H1 (cell line): ENCODE measurements around the gene B3GLCT. TPM values are rescaled to one million over a fixed set of nuclear protein-coding genes. Genes with fewer than 3 reads are reported as not detected.

ENCODE experiments used
- CTCF ChIA-PET: fragments of 300-600 bp; sonication (Branson Sonifier 250); formaldehyde crosslinking; loops from one replicate; lab custom pipeline; 2021; ENCODE audit not compliant: partially characterized antibody; lab: Charles Lee
- POLR2A ChIA-PET: fragments of 300-600 bp; sonication (Branson Sonifier 250); formaldehyde crosslinking; loops from one replicate; lab custom pipeline; 2021; ENCODE audit warnings: inconsistent platforms; ENCODE audit not compliant: partially characterized antibody; lab: Charles Lee
- DNase-seq, 2 experiments: peaks; one replicate each; pipeline versions ENCODE4 v3.0.0 to v3.0.0-alpha.2; 2010 to 2022; ENCODE audit warnings: low spot score in 2 of 2, low read depth in 1 of 2, mixed read lengths in 1 of 2
- FAIRE-seq: peaks from 2 replicates; lab custom pipeline; 2011; peaks lifted over from hg19 to GRCh38; lab: Jason Lieb, UNC
- H2AFZ ChIP-seq: 2 replicates; pipeline ENCODE4 v1.8.1; 2012; ENCODE audit warnings: low read length, inconsistent platforms
- H2AK5ac ChIP-seq: 2 replicates; pipeline ENCODE4 v1.6.1; 2013; ENCODE audit warnings: low read depth, low read length
- H2BK120ac ChIP-seq: replicated peaks from 2 replicates; pipeline ENCODE3; 2013; ENCODE audit warnings: low read depth, low read length, inconsistent platforms
- H2BK12ac ChIP-seq: 2 replicates; pipeline ENCODE4 v1.6.1; 2013; ENCODE audit warnings: low read depth, low read length
- H2BK15ac ChIP-seq: 2 replicates; pipeline ENCODE4 v1.6.1; 2013; ENCODE audit warnings: low read length
- H2BK20ac ChIP-seq: 2 replicates; pipeline ENCODE4 v1.6.1; 2013; ENCODE audit warnings: low read length
- H2BK5ac ChIP-seq: 2 replicates; pipeline ENCODE4 v1.6.1; 2013; ENCODE audit warnings: low read depth, low read length
- H3K14ac ChIP-seq: 2 replicates; pipeline ENCODE4 v1.6.1; 2013; ENCODE audit warnings: inconsistent platforms; ENCODE audit not compliant: insufficient read length
- H3K18ac ChIP-seq: 2 replicates; pipeline ENCODE4 v1.6.1; 2013; ENCODE audit warnings: low read length; ENCODE audit errors: extremely low read depth
- H3K23ac ChIP-seq: 2 replicates; pipeline ENCODE4 v1.6.1; 2013; ENCODE audit warnings: inconsistent platforms; ENCODE audit not compliant: insufficient read length
- H3K23me2 ChIP-seq: 2 replicates; pipeline ENCODE4 v1.6.1; 2013; ENCODE audit warnings: low read depth, low read length
- H3K27ac ChIP-seq: 2 replicates; pipeline ENCODE4 v1.6.1; 2011; ENCODE audit warnings: low read depth, low read length, inconsistent platforms
- H3K27me3 ChIP-seq, 4 experiments: replicated peaks in 1 of 4; 1 replicate in 1 of 4; 2 replicates in 3 of 4; pipeline versions ENCODE4 v1.6.1 to v1.8.1; 2011 to 2013; ENCODE audit warnings: low read length in 3 of 4, mild to moderate bottlenecking in 3 of 4, inconsistent platforms in 2 of 4, mixed read lengths in 2 of 4, moderate library complexity in 1 of 4; ENCODE audit not compliant: control insufficient read depth in 3 of 4, insufficient read depth in 3 of 4; ENCODE audit errors: extremely low read depth in 1 of 4
- H3K36me3 ChIP-seq, 4 experiments: 2 replicates each; pipeline versions ENCODE4 v1.6.1 to v1.8.1; 2011 to 2013; ENCODE audit warnings: mild to moderate bottlenecking in 4 of 4, low read length in 3 of 4, moderate library complexity in 2 of 4, control low read depth in 1 of 4, inconsistent platforms in 1 of 4; ENCODE audit not compliant: insufficient read depth in 4 of 4, control insufficient read depth in 2 of 4
- H3K4ac ChIP-seq: replicated peaks from 2 replicates; pipeline ENCODE3; 2013; ENCODE audit warnings: low read length, low read depth, mixed read lengths, inconsistent platforms; ENCODE audit not compliant: insufficient read length
- H3K4me1 ChIP-seq, 4 experiments: replicated peaks in 1 of 4; 1 replicate in 1 of 4; 2 replicates in 3 of 4; pipeline versions ENCODE4 v1.6.1 to v1.8.1; 2011 to 2013; ENCODE audit warnings: low read length in 3 of 4, inconsistent platforms in 2 of 4, mixed read lengths in 1 of 4; ENCODE audit not compliant: insufficient read depth in 4 of 4, control insufficient read depth in 3 of 4
- H3K4me2 ChIP-seq, 2 experiments: 2 replicates each; pipeline versions ENCODE4 v1.6.1 to v1.8.1; 2011 to 2013; ENCODE audit warnings: low read depth in 2 of 2, low read length in 2 of 2, control low read depth in 1 of 2, inconsistent platforms in 1 of 2, mild to moderate bottlenecking in 1 of 2; ENCODE audit not compliant: insufficient read depth in 1 of 2
- H3K4me3 ChIP-seq, 4 experiments: fragments of 200-600, 300-600 bp in 1 of 4; sonication (generic), shearing (Covaris generic), sonication (Bioruptor Twin) in 1 of 4; 2 replicates each; pipeline versions ENCODE4 v1.5.1 to v1.8.1; 2011 to 2016; ENCODE audit warnings: low read length in 4 of 4, low read depth in 3 of 4, control low read depth in 2 of 4, inconsistent platforms in 2 of 4, mild to moderate bottlenecking in 2 of 4, mixed read lengths in 1 of 4, moderate library complexity in 1 of 4; ENCODE audit not compliant: insufficient read depth in 2 of 4; ENCODE audit errors: extremely low read depth in 1 of 4
- H3K56ac ChIP-seq: replicated peaks from 2 replicates; pipeline ENCODE3; 2013; ENCODE audit warnings: low read depth, mild to moderate bottlenecking, mixed read lengths, low read length, inconsistent platforms; ENCODE audit not compliant: insufficient read length
- H3K79me1 ChIP-seq: 2 replicates; pipeline ENCODE4 v1.6.1; 2013; ENCODE audit warnings: low read depth, low read length, control low read depth
- H3K79me2 ChIP-seq, 2 experiments: 2 replicates each; pipeline versions ENCODE4 v1.6.1 to v1.8.1; 2012 to 2013; ENCODE audit warnings: low read length in 2 of 2, mild to moderate bottlenecking in 2 of 2, inconsistent platforms in 1 of 2; ENCODE audit not compliant: insufficient read depth in 2 of 2, control insufficient read depth in 1 of 2
- H3K9ac ChIP-seq, 4 experiments: replicated peaks in 1 of 4; 1 replicate in 1 of 4; 2 replicates in 3 of 4; pipeline versions ENCODE4 v1.6.1 to v1.8.1; 2011 to 2013; ENCODE audit warnings: low read depth in 3 of 4, low read length in 3 of 4, control low read depth in 2 of 4, mild to moderate bottlenecking in 2 of 4, moderate library complexity in 2 of 4, inconsistent platforms in 1 of 4; ENCODE audit errors: extremely low read depth in 1 of 4
- H3K9me3 ChIP-seq, 2 experiments: 2 replicates each; pipeline versions ENCODE4 v1.6.1 to v1.8.1; 2012 to 2013; ENCODE audit warnings: mild to moderate bottlenecking in 2 of 2, moderate library complexity in 2 of 2, control low read depth in 1 of 2, inconsistent platforms in 1 of 2, low read depth in 1 of 2, low read length in 1 of 2, mixed read lengths in 1 of 2; ENCODE audit not compliant: insufficient read depth in 2 of 2
- H4K20me1 ChIP-seq, 2 experiments: replicated peaks in 1 of 2; 2 replicates each; pipeline versions ENCODE3 to v1.8.1; 2011 to 2013; ENCODE audit warnings: inconsistent platforms in 2 of 2, low read length in 2 of 2, mild to moderate bottlenecking in 1 of 2; ENCODE audit not compliant: insufficient read depth in 2 of 2, control insufficient read depth in 1 of 2
- H4K5ac ChIP-seq: 2 replicates; pipeline ENCODE4 v1.6.1; 2013; ENCODE audit warnings: low read length, low read depth, mixed read lengths, inconsistent platforms; ENCODE audit not compliant: insufficient read length
- H4K8ac ChIP-seq: 2 replicates; pipeline ENCODE4 v1.8.0; 2013; ENCODE audit warnings: mild to moderate bottlenecking, moderate library complexity, low read length, inconsistent platforms; ENCODE audit not compliant: insufficient read depth; ENCODE audit errors: extremely low read depth
- H4K91ac ChIP-seq: replicated peaks from 2 replicates; pipeline ENCODE3; 2013; ENCODE audit warnings: low read length, mixed read lengths, inconsistent platforms; ENCODE audit not compliant: insufficient read length
- CBX8 ChIP-seq: fragments of 300-800, 300-1000 bp; sonication (generic); IDR thresholded peaks from 2 replicates; pipeline ENCODE4 v1.7.1; 2016; ENCODE audit warnings: low read depth, low read length, borderline replicate concordance
- CHD2 ChIP-seq: IDR thresholded peaks from 2 replicates; pipeline ENCODE4 v1.6.1; 2012; ENCODE audit warnings: low read length, improper control_type of control experiment
- CREB1 ChIP-seq: IDR thresholded peaks from 2 replicates; pipeline ENCODE4 v1.6.1; 2012; ENCODE audit warnings: inconsistent platforms
- CTBP2 ChIP-seq: IDR thresholded peaks from 2 replicates; pipeline ENCODE4 v1.7.0; 2011; ENCODE audit warnings: borderline replicate concordance, mild to moderate bottlenecking, moderate library complexity, mixed read lengths, low read length; ENCODE audit not compliant: insufficient read depth, insufficient read length
- GABPA ChIP-seq: IDR thresholded peaks from 2 replicates; pipeline ENCODE4 v1.6.1; 2011; ENCODE audit warnings: mild to moderate bottlenecking, low read length, moderate library complexity, borderline replicate concordance; ENCODE audit not compliant: insufficient read depth
- HDAC6 ChIP-seq: IDR thresholded peaks from one replicate; pipeline ENCODE4 v1.7.1; 2012; ENCODE audit warnings: low read depth, mild to moderate bottlenecking, inconsistent platforms, low read length, moderate library complexity
- JUND ChIP-seq: IDR thresholded peaks from 2 replicates; pipeline ENCODE4 v1.6.1; 2011; ENCODE audit warnings: mild to moderate bottlenecking, improper control_type of control experiment, low read length
- MAFK ChIP-seq: IDR thresholded peaks from 2 replicates; pipeline ENCODE4 v1.6.1; 2012; ENCODE audit warnings: low read depth, mild to moderate bottlenecking, improper control_type of control experiment, low read length
- PHF8 ChIP-seq: fragments of 200-600 bp; sonication (generic); conservative IDR thresholded peaks from 2 replicates; pipeline ENCODE4 v1.7.1; 2012; ENCODE audit warnings: low read depth, mild to moderate bottlenecking, inconsistent platforms, low read length, moderate library complexity
- SIN3A ChIP-seq, 2 experiments: IDR thresholded peaks in 1 of 2; conservative IDR thresholded peaks in 1 of 2; 2 replicates each; pipeline ENCODE4 v1.6.1; 2011 to 2012; ENCODE audit warnings: low read length in 2 of 2, improper control_type of control experiment in 1 of 2, low read depth in 1 of 2, mild to moderate bottlenecking in 1 of 2
- TAF7 ChIP-seq: optimal IDR thresholded peaks from 2 replicates; pipeline ENCODE3; 2011; ENCODE audit warnings: low read depth, mild to moderate bottlenecking, inconsistent platforms, low read length, moderate library complexity, borderline replicate concordance
- TEAD4 ChIP-seq: IDR thresholded peaks from 2 replicates; pipeline ENCODE4 v1.6.1; 2012; ENCODE audit warnings: low read depth, low read length, inconsistent platforms, mixed read lengths
- WGBS, 2 experiments: shearing (Covaris generic) in 1 of 2; methylation state at CpG; one replicate each; pipeline versions ENCODE4 v1.1.6 to v1.1.7; 2013 to 2015; ENCODE audit warnings: low lambda C conversion rate in 2 of 2, mixed read lengths in 2 of 2, inconsistent platforms in 1 of 2, low coverage in 1 of 2, missing lambda C conversion rate in 1 of 2; ENCODE audit not compliant: insufficient replicate concordance in 2 of 2, insufficient coverage in 1 of 2, insufficient read length in 1 of 2; ENCODE audit errors: extremely low coverage in 1 of 2, missing lambda C conversion rate in 1 of 2; 5-methylcytosine and 5-hydroxymethylcytosine counted together
- polyA plus RNA-seq, 7 experiments: library from polyadenylated mRNA; depleted of rRNA in 3 of 7; stranded (reverse) in 5 of 7; unstranded in 2 of 7; fragments of >200 nt in 5 of 7; fragments of 200-250 nt in 2 of 7; gene quantifications; 1 replicate in 5 of 7; 2 replicates in 1 of 7; 4 replicates in 1 of 7; pipeline versions ENCODE4 v1.2.1 to v1.2.3, GENCODE V29; 2011 to 2013; ENCODE audit warnings: missing spikeins in 2 of 7, mixed read lengths in 2 of 7
- total RNA-seq: library from RNA; stranded (reverse); fragmentation: NEBNext Ultra II Directional; extraction: Animal tissue kit (Norgen Biotek cat#: 25700); gene quantifications from 2 replicates; pipeline ENCODE4 v1.2.1, GENCODE V29; 2021
- TF ChIP-seq, protein P1 (sequence below): IDR thresholded peaks from 2 replicates; pipeline ENCODE4 v1.6.1; 2011; ENCODE audit warnings: low read length, improper control_type of control experiment

B3GLCT gene
- total and polyA plus RNA-seq, 2 of the 8 experiments (the other 6 are each of a cell fraction or from before 2014, with no cell fraction given), result 1.5 to 4.1 TPM

- Histone ChIP-seq H3K4me3 (no peak overlapping the region), H3K27ac (no peak overlapping the region), H3K56ac (no peak overlapping the region), H3K9me3 (peaks cover 0 to 6% of the 10 kb centered on the region in 2 experiments; a peak in 1 of 4 replicates), H3K23ac (no peak overlapping the region), H2BK12ac (no peak overlapping the region), H3K36me3 (no peaks in the 10 kb centered on the region), H3K4ac (no peak overlapping the region), H3K18ac (no peak overlapping the region), H2BK120ac (no peak overlapping the region), H3K79me1 (no peaks in the 10 kb centered on the region), H4K8ac (no peak overlapping the region), H3K4me1 (no peaks in the 10 kb centered on the region), H2BK5ac (no peak overlapping the region), H2AK5ac (no peak overlapping the region), H4K91ac (no peak overlapping the region), H3K79me2 (no peaks in the 10 kb centered on the region), H4K20me1 (no peaks in the 10 kb centered on the region), H2BK20ac (no peak overlapping the region), H3K14ac (no peak overlapping the region), H3K4me2 (no peak overlapping the region), H3K23me2 (no peaks in the 10 kb centered on the region; the same call in 1 of the 2 replicates), H2BK15ac (no peak overlapping the region), H4K5ac (no peak overlapping the region), H3K27me3 (no peaks in the 10 kb centered on the region), H2AFZ (no peak overlapping the region), H3K9ac (no peak overlapping the region)
- POLR2A ChIA-PET, result no interaction called here
- WGBS, 2 experiments, result 89% methylated on average over 1 of the region's 1 CpG; no CpG with 5 or more reads in 1 of the 2 experiments
- CTCF ChIA-PET, result no interaction called here
- FAIRE-seq, result no peak
- DNase-seq, result no peak
- TF ChIP-seq TEAD4 (no peak), MAFK (no peak), JUND (no peak), CTBP2 (no peak), SIN3A (conservative IDR thresholded peaks at IDR 0.05 in 1 of 2, IDR thresholded peaks at IDR 0.05 in 1 of 2; ENCODE audit: low read depth in 1 of 2, low read length in 2 of 2) (no peak), HDAC6 (no peak), CHD2 (no peak), TAF7 (no peak), GABPA (no peak), CREB1 (no peak), PHF8 (no peak), CBX8 (no peak)
- TF ChIP-seq, protein P1, sequence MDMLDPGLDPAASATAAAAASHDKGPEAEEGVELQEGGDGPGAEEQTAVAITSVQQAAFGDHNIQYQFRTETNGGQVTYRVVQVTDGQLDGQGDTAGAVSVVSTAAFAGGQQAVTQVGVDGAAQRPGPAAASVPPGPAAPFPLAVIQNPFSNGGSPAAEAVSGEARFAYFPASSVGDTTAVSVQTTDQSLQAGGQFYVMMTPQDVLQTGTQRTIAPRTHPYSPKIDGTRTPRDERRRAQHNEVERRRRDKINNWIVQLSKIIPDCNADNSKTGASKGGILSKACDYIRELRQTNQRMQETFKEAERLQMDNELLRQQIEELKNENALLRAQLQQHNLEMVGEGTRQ, result no peak
Observed at GRCh38 chr13:31334547-31334946, 134.8 kb downstream of the B3GLCT start.
